SK-N-SH (cell line): ENCODE measurements around the gene CHD2.

Experiments
- CTCF ChIP-seq: fragments of 200-600 bp; sonication (generic); IDR thresholded peaks from 2 replicates; pipeline ENCODE4 v1.6.1; 2017; ENCODE audit warnings: antibody characterized with exemption, mild to moderate bottlenecking, moderate library complexity
- POLR2AphosphoS5 ChIP-seq: IDR thresholded peaks from 2 replicates; pipeline ENCODE4 v1.6.1; 2012; ENCODE audit warnings: low read depth, low read length
- TEAD4 ChIP-seq: IDR thresholded peaks from 2 replicates; pipeline ENCODE4 v1.4.0; 2012; ENCODE audit warnings: mild to moderate bottlenecking, borderline replicate concordance; ENCODE audit not compliant: insufficient read depth
- YY1 ChIP-seq: IDR thresholded peaks from 2 replicates; pipeline ENCODE4 v1.4.0; 2012; ENCODE audit warnings: low read depth, mild to moderate bottlenecking

- no peak for TF ChIP-seq POLR2AphosphoS5
- TF ChIP-seq TEAD4: no peak
- TF ChIP-seq YY1: no peak
- no peak for TF ChIP-seq CTCF
These were observed 158.0 kb downstream of the CHD2 start for GRCh38 chr15:93058128-93058527.
